HepG2 (cell line): ENCODE measurements around the gene KRT16.
"Not testable (repeated sequence)": the region's sequence is repeated elsewhere in the genome, so short reads cannot be mapped to it uniquely, and the experiment has no call there.

Experiments used
- FIP1L1 ChIP-seq: fragments of 200-400 bp; formaldehyde crosslinking; IDR thresholded peaks from 2 replicates; pipeline ENCODE4 v1.6.1; 2018; ENCODE audit warnings: low read depth, mild to moderate bottlenecking, low read length, moderate library complexity, borderline replicate concordance; ENCODE audit not compliant: insufficient read depth
- MEIS1 ChIP-seq: sonication (generic); formaldehyde crosslinking; IDR thresholded peaks from 2 replicates; pipeline ENCODE4 v1.9.0; 2021; ENCODE audit warnings: mild to moderate bottlenecking, missing genetic modification reagents, moderate library complexity, borderline replicate concordance
- POLR2AphosphoS5 ChIP-seq: IDR thresholded peaks from 2 replicates; pipeline ENCODE4 v1.6.1; 2012; ENCODE audit warnings: low read depth, low read length
- SMARCE1 ChIP-seq: fragments of 450-650 bp; IDR thresholded peaks from 2 replicates; pipeline ENCODE4 v1.6.1; 2017; ENCODE audit warnings: borderline replicate concordance
- SP2 ChIP-seq: sonication (generic); formaldehyde crosslinking; IDR thresholded peaks from 2 replicates; pipeline ENCODE4 v1.5.1; 2020; ENCODE audit warnings: mild to moderate bottlenecking, missing genetic modification reagents
- SRSF1 ChIP-seq: fragments of 200-400 bp; formaldehyde crosslinking; optimal IDR thresholded peaks from 2 replicates; pipeline ENCODE3; 2017; ENCODE audit warnings: mild to moderate bottlenecking, low read depth, low read length, moderate library complexity
- U2AF1 ChIP-seq: fragments of 200-400 bp; formaldehyde crosslinking; optimal IDR thresholded peaks from 2 replicates; pipeline ENCODE3; 2017; ENCODE audit warnings: mild to moderate bottlenecking, low read depth, low read length
- ZBTB7A ChIP-seq: sonication (generic); formaldehyde crosslinking; IDR thresholded peaks from 2 replicates; pipeline ENCODE4 v1.8.0; 2022; ENCODE audit warnings: mild to moderate bottlenecking, missing genetic modification reagents
- ZEB1 ChIP-seq: IDR thresholded peaks from 2 replicates; pipeline ENCODE4 v1.6.1; 2012; ENCODE audit warnings: mild to moderate bottlenecking, low read depth, inconsistent platforms; ENCODE audit not compliant: insufficient replicate concordance
- ZNF747 ChIP-seq: sonication (generic); formaldehyde crosslinking; IDR thresholded peaks from 2 replicates; pipeline ENCODE4 v1.8.1; 2023; ENCODE audit warnings: missing genetic modification reagents, mild to moderate bottlenecking, borderline replicate concordance
- TF ChIP-seq, protein P1 (sequence below): fragments of 450-650 bp; IDR thresholded peaks from 2 replicates; pipeline ENCODE4 v1.6.1; 2017; ENCODE audit warnings: mild to moderate bottlenecking
- TF ChIP-seq, protein P2 (sequence below), 2 experiments: sonication (generic) in 1 of 2; formaldehyde crosslinking in 1 of 2; IDR thresholded peaks; 2 replicates each; pipeline versions ENCODE4 v1.5.1 to v1.6.1; 2011 to 2020; ENCODE audit warnings: borderline replicate concordance in 1 of 2, low read depth in 1 of 2, low read length in 1 of 2, mild to moderate bottlenecking in 1 of 2, missing genetic modification reagents in 1 of 2, moderate library complexity in 1 of 2
- TF ChIP-seq, protein P3 (sequence below): sonication (generic); formaldehyde crosslinking; IDR thresholded peaks from 2 replicates; pipeline ENCODE4 v1.5.0; 2020; ENCODE audit warnings: mild to moderate bottlenecking, missing genetic modification reagents, moderate library complexity

- TF ChIP-seq, protein P1, sequence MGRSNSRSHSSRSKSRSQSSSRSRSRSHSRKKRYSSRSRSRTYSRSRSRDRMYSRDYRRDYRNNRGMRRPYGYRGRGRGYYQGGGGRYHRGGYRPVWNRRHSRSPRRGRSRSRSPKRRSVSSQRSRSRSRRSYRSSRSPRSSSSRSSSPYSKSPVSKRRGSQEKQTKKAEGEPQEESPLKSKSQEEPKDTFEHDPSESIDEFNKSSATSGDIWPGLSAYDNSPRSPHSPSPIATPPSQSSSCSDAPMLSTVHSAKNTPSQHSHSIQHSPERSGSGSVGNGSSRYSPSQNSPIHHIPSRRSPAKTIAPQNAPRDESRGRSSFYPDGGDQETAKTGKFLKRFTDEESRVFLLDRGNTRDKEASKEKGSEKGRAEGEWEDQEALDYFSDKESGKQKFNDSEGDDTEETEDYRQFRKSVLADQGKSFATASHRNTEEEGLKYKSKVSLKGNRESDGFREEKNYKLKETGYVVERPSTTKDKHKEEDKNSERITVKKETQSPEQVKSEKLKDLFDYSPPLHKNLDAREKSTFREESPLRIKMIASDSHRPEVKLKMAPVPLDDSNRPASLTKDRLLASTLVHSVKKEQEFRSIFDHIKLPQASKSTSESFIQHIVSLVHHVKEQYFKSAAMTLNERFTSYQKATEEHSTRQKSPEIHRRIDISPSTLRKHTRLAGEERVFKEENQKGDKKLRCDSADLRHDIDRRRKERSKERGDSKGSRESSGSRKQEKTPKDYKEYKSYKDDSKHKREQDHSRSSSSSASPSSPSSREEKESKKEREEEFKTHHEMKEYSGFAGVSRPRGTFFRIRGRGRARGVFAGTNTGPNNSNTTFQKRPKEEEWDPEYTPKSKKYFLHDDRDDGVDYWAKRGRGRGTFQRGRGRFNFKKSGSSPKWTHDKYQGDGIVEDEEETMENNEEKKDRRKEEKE: not testable (repeated sequence)
- not testable (repeated sequence) for TF ChIP-seq SRSF1; SP2 (CRISPR knock-in tag); ZEB1; POLR2AphosphoS5; ZNF747 (CRISPR knock-in tag); ZBTB7A; FIP1L1; SMARCE1; U2AF1; MEIS1 (CRISPR knock-in tag)
- TF ChIP-seq, protein P2, sequence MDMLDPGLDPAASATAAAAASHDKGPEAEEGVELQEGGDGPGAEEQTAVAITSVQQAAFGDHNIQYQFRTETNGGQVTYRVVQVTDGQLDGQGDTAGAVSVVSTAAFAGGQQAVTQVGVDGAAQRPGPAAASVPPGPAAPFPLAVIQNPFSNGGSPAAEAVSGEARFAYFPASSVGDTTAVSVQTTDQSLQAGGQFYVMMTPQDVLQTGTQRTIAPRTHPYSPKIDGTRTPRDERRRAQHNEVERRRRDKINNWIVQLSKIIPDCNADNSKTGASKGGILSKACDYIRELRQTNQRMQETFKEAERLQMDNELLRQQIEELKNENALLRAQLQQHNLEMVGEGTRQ (IDR thresholded peaks at IDR 0.05; ENCODE audit: low read depth, low read length): not testable (repeated sequence)
- TF ChIP-seq, protein P2 (CRISPR knock-in tag; IDR thresholded peaks at IDR 0.05; ENCODE audit: borderline replicate concordance): not testable (repeated sequence)
- TF ChIP-seq, protein P3, sequence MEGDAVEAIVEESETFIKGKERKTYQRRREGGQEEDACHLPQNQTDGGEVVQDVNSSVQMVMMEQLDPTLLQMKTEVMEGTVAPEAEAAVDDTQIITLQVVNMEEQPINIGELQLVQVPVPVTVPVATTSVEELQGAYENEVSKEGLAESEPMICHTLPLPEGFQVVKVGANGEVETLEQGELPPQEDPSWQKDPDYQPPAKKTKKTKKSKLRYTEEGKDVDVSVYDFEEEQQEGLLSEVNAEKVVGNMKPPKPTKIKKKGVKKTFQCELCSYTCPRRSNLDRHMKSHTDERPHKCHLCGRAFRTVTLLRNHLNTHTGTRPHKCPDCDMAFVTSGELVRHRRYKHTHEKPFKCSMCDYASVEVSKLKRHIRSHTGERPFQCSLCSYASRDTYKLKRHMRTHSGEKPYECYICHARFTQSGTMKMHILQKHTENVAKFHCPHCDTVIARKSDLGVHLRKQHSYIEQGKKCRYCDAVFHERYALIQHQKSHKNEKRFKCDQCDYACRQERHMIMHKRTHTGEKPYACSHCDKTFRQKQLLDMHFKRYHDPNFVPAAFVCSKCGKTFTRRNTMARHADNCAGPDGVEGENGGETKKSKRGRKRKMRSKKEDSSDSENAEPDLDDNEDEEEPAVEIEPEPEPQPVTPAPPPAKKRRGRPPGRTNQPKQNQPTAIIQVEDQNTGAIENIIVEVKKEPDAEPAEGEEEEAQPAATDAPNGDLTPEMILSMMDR (CRISPR knock-in tag): not testable (repeated sequence)
Measured at GRCh38 chr17:41623184-41623861, 10.8 kb upstream of the KRT16 start.
